GM21381 (cell line): ENCODE results near the gene LAMTOR4.

Experiments
- ATAC-seq: cut with Tn5 transposase; IDR thresholded peaks from one replicate; pipeline ENCODE4 v1.9.1; 2021; ENCODE audit warnings: mild to moderate bottlenecking, moderate library complexity; ENCODE audit not compliant: unreplicated experiment

The LAMTOR4 gene

DNA sequence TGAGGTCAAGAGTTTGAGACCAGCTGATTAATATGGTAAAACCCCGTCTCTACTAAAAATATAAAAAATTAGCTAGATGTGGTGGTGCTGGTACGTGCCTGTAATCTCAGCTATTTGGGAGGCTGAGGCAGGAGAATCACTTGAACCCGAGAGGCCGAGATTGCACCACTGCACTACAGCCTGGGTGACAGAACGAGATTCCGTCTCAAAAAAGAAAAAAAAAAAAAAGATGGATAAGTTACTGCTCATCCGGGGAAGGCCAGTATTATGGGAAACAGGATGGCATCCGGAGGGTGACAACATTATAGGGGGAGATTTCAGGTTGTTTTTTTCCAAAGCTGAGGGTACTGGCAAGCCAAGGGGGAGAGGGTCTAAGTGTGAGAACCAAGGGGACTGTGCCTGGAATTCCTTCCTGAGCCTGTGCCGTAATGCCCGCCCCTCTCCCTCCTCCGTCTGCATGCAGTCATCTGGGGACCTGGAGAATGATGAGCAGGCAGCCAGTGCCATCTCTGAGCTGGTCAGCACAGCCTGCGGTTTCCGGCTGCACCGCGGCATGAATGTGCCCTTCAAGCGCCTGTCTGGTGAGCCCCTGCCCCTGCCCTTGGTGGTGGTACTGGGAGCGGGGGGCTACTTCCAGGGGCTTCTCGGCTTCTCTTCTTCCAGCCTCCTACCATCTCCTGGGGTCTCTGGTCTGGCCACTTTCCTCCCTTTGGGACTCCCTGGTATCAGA lies 4.4 kb downstream of the LAMTOR4 start:
- no peak for ATAC-seq

DNA sequence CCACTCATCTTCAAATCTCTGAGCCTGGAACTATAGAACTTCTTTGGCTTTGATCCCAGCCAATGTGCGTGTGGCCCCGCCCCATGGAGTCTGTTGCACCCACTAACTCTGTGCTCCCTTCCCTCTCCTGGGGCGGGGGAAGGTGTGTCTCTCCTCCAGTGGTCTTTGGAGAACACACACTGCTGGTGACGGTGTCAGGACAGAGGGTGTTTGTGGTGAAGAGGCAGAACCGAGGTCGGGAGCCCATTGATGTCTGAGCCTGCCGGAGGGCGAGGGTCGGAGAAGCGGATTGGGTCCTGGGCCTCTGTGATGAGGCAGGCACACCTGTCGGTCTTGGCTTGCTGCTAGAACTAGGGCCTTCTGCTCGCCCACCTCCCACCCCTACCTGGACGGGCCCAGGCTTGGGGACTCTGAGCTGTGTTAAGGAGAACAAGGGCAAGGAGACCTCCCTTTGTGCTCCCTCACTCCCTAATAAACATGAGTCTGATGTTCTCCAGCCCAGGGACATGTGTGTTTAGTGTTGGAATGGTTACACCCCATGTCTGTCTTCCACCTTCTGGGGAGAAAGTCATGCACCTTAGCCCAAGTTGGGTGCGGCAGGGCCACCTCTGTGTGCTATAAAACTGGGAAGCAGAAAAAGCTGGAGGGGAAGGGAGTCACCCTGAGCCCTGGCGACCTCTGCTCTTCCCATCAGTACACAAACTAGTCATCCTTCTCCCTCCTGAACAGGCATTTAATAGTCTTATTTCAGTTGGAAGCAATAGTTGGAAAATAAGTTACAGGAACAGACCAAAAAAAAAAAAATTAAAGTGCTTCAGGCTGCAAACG lies 5.2 kb downstream of the LAMTOR4 start:
- no peak for ATAC-seq

DNA sequence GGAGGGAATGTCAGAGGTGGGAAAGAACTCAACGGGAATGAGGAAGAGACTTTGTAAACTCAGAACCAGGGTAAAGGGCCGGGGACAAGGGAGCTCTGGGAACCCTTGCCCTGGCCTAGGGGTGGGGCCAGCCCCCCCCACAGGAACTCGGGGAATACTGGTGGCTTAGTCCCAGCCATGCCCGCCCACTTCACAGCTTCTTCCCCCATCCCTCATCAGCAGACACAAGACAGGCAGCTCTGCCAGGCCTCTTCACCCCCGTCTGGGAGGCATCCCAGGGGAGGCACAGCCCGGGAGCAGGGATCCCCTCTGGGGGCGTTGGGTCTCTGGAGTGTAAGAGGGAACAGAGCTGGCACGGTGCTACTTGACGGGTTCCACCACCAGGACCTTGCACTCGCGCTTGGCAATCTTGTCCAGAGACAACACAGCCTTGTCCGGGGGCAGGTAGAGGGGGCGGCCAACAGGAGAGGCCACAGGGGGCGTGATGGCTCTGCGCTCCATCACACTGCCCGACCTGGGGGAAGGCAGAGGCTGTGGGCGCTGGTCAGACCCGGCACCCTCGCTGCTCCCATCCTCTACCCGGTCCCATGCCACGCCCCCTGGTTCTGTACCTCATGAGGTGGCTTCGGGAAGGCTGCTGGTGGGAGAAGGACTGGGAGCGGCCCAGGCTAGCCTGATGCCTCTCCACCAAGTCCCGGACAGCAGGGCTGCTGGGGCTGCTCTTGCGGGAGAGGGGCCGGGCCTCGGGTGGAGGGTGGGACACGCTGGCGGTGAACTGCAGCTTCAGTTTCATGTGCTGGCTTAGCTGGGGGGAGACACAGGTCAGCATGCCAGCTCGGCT lies 6.2 kb downstream of the LAMTOR4 start:
- ATAC-seq: no peak

DNA sequence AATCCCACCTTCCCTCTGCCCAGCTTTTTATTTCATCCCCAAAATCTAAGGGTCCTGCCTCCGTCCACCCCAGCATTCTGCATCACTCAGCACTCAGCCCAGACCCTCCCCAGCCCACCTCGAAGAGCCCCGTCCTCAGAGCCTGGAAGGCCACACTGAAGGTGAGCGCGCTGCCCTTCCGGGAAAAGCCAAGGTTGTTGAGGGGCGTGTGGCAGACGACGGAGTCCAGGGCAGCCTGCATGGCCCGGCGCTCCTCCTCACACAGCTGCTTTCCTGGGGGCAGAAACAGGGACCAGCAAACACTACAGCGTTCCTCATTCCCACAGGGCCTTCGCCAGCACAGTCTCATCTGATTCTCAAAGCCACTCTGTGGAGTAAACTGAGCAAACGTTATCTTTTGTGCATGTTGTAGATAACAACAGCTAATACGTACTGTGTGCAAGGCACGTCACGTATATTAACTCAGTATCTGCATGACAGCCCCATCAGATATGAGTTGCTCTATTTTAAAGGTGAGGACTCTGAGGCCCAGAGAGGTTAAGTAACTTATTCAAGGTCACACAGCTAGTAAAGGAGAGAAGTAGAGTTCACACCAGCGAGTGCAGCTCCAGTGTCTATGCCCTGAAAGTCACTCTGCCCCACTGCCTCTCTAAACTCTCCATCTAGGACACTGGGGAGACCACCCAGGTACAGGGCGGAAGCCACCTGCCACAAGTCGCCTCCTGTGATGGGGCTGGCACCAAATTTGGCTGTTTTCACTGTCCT lies 7.0 kb downstream of the LAMTOR4 start:
- ATAC-seq: no peak

DNA sequence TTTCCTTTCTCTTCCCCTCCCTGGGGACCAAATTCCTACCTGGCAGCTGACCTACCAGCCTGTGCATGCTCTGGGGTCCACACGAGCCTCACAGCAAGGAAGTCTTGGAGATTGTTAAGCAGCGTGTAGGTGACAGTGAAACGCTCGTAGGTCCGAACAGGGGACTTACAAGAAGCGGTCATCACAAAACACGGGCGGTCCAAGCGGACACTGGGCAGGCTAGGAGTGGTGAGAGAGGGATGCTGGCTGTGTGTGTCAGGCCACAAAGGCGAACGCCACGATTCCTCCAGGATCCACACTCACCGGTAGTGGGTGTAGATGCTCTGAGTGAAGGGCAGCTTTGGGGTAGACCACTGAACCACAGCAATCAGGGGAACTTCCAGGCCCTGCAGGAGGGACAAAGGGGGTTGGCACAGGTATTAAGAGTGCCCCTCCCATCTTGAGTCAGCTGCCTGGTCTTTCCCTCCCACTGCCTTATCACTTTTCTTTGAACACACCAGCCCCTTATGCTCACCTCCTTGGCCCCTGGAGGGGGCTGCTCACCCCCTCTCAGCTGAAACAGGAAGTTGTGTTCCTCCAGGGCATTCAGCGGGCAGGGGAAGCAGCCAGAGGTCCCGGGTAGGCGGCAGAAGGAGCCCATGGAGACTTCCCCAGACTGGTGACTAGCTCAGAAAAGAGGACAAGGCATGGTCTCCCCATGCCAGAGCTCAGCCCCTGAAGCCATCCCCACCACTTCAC lies 7.8 kb downstream of the LAMTOR4 start:
- no peak for ATAC-seq

DNA sequence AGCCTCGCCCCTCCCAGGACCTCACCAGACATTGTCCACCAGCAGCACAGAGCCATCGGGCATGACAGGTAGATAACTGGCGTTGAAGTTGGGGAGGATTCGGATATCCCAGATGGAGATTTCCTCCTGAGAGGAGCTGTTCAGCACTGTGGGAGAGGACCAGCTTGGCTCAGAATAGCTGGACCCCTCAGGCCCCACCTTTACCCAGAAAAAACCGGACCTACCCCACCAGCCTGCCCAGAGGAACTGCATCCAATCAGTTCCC lies 8.3 kb downstream of the LAMTOR4 start:
- ATAC-seq: no peak

DNA sequence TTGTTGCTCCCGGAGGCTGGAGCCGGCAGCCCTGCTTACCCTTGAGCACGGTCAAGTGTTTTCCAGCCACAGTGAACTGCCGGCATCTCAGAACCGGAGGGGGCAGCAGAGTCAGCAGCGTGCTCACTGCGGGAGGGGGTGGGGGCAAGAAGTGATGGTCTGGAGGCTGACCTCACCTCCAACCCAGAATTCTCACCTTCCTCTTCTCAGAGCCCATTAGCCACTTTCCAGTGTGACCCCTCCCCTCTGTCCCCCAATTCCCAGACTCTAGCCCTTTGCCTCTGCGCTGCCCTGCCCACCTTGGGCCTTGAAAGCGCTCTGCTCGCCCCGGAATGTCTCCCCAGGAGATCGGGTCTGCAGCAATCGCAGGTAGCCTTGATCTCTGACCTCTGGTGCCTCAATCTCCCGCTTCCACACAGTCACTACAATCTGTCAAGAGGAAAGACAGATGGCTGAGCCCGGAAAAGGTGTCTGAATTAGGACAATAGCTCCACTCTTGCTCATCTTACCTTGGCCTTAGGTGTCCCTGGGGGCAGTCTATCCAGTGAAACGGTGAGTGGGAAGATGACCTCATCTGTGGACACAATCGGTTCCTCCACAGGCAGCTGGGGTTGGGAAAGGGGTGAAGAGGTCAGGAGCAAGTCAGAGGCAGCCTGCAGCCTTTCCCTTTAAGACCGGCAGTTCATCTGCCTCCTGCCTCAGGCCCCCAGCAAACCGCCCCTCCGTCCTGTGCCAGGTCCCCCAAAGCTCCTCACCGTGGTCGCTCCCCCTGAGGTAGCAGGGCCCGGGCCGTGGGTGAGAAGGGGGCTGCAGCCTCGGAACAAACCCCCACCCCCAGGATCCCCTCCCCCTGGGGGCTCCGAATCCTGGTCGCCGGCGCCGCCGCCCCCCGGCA lies 8.9 kb downstream of the LAMTOR4 start:
- no peak for ATAC-seq

DNA sequence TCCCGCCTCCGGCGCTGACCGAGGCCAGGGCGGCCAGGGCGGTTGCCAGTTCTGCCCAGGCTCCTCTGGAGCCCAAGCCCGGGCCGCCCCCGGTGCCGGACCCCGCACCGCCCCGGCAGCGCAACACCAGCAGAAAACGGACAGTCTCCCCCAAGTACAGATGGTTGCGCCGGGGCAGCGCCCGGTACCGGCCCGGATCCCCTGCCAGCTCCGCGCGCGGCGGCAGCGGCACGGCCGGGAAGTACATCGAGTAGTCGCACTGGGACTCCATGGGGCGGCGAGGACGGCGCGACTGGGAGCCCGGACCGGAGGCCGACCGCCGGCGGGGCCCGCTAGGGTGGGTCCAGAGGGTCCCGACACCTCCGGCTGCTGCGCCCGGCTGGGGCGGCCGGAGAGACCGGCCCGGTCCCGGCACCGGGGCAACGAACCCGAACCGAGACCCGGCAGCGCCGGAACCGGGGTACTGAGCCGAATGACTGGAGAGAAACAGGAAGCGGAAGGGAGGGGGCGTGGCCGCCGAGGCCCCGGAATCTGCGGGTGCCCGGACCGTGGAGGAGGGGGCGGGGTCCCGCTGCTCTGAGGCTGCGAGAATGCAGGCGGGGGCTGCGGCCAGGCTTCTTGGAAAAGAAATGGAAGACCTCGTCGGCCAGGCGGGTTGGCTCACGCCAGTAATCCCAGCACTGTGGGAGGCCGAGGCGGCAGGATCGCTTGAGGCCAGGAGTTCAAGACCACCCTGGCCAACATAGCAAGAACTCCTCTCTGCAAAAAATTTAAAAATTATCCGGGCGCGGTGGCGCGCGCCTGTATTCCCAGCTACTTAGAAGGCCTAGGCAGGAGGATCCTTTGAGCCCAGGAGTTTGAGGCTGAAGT lies 9.7 kb downstream of the LAMTOR4 start, which contains the start of gene TRAPPC14:
TRAPPC14 (minus strand) TSS at position 495 of the 870 bp plus-strand sequence; CDS start at position 271, 224 bp downstream.
- peak; percentile 80 for ATAC-seq

DNA sequence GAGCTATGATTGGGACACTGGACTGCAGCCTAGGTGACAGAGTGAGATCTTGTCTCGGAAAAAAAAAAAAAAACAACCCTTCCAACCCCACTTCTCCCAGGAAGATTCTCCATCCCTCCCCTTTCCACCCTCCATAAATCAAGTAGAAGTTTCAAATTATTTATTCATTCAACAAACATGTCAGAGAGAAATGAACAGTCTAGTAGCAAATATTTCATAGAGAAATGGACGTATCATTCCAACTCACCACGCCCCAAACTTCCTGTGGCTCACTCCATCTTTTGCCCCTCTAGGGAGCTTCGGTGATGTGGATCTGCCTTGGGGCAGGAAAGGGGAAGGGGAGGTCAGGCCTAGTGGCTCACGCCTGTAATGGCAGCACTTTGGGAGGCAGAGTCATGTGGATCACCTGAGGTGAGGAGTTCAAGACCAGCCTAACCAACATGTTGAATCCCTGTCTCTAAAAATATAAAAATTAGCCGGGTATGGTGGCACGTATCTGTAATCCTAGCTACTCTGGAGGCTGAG lies 10.4 kb downstream of the LAMTOR4 start:
- no peak for ATAC-seq

DNA sequence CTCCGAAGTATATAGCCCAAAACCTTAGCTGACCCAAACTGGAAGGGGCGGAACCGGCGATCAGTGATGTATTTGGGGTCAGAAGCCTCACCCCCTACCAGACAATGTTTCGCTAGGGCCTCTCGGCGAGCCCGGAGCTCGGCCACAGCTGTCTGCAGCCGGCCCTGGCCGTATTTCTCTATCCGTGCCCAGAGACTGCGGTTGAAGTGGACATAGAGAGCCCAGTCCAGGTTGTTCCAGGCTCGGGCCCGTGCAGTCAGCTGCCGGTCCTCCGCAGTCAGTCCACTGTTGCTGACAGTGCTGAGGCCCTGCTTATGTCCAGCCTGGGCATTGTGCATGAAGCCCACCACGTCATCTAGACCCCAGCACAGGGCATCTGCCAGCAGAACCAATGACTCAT lies 11.3 kb downstream of the LAMTOR4 start:
- ATAC-seq: no peak

DNA sequence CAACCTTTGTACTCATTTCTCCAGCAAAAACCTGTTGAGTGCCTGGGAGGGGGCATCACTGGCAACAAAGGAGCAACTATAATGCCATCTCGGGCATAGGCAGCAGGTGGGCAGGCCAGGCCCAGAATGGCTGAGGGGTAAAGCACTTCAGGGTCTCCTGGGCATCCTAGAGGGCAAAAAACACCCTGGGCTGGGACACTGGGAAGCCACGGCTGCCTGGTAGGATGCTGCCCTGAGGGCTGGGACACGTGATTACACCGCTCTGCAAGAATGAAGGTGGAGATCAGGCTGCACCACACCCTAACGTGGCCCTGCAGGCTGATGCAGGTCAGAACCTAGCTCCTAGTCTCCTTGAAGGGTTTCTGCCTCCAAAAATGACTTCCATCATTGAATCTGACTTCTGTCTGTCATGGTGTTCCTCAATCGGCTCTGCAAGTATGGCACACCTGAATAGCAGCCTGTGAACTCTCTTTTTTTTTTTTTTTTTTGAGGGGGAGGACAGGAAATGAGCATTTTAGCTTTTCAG lies 14.4 kb downstream of the LAMTOR4 start:
- ATAC-seq: no peak

DNA sequence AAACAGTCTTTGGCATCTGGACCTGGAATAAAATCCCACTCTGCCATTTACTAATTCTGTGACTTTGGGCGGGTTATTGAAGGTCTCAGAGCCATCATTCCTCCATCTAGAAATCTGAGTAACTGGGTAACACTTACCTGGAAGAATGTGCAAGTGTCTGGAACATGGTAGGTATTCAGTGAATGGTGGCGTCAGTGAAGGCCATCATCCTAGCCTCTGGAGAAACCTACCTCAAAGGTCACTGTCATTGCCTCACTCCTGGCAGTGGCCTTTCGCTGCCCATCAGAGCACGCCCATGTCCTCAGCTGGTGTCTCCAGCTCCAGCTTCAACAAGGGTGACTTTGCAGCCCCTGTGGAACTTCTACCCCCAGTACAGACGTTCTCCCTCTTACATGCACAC lies 15.2 kb downstream of the LAMTOR4 start:
- ATAC-seq: no peak

DNA sequence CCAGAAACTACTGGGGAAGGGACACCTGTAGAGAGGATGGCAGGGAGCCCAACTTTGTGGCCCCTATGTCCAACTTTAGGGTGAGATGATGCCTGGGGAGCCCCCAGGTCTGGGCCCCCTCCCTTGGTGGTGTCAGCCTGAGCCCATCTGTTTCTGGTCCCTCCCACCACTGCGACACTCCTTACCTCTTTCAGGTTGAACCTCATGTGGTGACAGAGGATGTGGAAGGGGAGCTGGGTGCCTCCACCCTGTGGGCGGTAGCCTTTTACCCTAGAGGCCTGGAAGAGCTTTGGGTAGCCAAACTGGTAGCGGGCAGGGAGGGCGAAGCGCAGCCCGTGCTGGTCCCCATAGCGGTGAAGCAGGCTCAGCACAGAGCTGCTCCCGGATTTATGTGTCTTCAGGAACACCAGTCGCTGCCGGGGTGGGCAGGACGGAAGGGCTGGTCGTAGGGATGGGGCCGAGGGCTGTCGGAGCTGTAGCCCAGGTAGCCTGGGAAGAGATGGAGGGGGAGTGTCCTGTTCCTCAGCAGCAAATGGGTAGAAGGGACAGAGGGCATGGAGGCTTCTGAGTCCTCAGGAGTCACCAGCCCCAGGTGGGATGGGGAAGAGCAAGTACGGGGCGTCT lies 17.7 kb downstream of the LAMTOR4 start:
- ATAC-seq: no peak

DNA sequence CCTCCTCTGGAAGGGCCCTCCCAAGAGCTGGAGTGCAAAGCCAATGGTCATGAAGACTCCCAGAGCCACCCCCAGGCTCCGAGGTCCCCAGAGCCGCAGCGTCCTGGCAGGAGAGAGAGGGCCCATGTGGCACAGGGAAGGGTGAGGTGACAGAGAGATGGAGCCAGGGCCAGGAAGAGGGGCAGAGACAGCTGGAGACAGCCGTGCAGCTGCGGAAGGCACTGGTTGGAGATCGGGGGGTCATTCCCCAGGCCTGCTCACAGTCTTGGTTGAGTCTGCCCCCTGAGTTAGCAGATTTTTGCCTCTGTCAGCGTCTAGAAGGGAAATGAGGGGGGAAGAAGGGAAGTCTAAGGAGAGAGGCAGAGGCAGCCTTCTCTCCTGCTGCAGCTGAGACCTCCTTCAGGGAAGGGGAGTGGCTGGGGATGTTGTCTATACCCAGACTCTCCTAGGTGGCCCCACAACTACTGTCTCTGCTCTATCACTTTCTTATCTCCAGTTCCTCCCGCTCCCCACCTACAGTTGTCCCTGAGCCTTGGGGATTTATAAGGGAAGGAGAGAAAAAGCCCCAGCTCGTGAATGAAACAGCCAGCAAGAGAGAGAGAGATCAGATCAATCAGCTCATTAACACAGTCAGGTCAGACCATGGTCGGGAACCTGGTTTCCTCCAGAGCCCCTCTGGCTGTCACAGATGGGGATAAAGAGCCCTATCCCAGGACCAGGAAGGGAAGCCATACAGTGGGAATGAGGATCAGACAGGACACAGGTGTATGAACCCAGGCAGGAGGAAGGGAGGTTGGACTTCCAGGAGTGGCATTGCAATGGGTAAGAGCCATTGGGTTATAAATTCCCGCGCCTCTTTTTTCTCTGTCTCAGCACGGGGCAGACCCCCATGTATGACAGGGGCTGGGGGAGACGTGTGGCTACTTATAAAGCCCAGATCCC lies 18.5 kb downstream of the LAMTOR4 start:
- no peak for ATAC-seq

DNA sequence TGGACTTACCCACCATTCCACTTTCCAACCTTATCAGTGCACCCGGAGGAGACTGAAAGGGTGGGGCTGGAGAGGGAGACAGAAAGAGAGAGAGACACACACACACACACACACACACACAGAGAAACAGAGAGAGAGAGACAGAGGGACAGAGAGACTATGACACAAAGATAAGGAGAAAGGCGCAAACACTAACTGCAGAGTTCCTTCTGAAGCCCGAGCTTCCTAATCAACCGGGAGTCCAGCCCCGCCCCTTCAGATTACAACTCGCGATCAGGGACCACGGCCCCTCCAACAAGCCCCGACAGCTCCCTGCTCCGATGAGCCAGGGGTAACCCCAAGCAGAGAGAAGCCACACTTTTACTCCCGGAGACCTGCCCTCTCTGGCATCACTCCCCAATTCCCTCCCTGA lies 19.2 kb downstream of the LAMTOR4 start:
- no peak for ATAC-seq
